ENCODE measurements around the gene ILKAP. TPM values are rescaled to one million over a fixed set of nuclear protein-coding genes. Genes with fewer than 3 reads are reported as not detected.
A peak's percentile ranks its signal among the peaks of the same experiment; 100 is the strongest.

Gene ILKAP
- total RNA-seq, 4 donors from 2014 or later, result 18.5 to 45.5 (median 35.1) TPM

DNA sequence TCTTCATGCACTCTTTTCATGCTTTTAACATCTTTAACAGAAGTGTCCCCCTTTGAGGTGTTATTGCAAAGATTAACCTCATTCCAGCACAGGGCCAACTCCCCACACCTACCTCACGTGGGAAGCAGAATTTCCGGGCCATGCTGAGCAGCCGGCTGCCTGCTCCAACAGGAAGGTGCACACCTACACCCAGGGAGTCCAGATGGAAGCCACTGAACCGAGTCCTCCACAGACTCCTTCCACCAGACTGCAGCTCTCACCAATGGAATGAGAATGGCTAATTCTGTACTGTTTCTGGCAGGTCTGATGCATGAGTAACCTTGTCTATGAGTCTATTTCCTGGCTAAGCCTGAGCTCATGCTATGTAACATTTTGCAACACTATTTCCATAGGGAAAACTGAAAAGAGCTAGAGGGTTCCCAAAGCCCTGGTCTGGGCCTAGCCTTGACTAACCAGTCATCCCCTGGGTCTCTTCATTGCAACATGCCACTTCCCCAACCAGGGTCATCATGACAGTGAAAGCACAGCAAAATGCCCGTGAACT lies 33.7 kb downstream of the ILKAP start:
- Histone ChIP-seq H3K9me3 (no peaks in the 10 kb centered on the region), H3K36me3 (peaks cover 0 to 79% of the 10 kb centered on the region in 2 donors), H3K4me3 (no peak overlapping the region), H3K27me3 (no peaks in the 10 kb centered on the region), H3K27ac (peak overlapping the region in 3 of 4 donors; percentile 75 to 82 (median 77)), H3K4me1 (peaks cover 5 to 40% (median 20%) of the 10 kb centered on the region in 3 donors)
- TF ChIP-seq POLR2AphosphoS5 (IDR thresholded peaks at IDR 0.05), result peak; percentile 68
- TF ChIP-seq, protein P1, sequence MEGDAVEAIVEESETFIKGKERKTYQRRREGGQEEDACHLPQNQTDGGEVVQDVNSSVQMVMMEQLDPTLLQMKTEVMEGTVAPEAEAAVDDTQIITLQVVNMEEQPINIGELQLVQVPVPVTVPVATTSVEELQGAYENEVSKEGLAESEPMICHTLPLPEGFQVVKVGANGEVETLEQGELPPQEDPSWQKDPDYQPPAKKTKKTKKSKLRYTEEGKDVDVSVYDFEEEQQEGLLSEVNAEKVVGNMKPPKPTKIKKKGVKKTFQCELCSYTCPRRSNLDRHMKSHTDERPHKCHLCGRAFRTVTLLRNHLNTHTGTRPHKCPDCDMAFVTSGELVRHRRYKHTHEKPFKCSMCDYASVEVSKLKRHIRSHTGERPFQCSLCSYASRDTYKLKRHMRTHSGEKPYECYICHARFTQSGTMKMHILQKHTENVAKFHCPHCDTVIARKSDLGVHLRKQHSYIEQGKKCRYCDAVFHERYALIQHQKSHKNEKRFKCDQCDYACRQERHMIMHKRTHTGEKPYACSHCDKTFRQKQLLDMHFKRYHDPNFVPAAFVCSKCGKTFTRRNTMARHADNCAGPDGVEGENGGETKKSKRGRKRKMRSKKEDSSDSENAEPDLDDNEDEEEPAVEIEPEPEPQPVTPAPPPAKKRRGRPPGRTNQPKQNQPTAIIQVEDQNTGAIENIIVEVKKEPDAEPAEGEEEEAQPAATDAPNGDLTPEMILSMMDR (IDR thresholded peaks at IDR 0.05), result no peak
- peak; percentile 58 for ATAC-seq
- 0 to 60% methylated on average over 2 of the region's 5 CpGs for WGBS, 2 donors (ENCODE audit: low coverage in 1 of 2)

DNA sequence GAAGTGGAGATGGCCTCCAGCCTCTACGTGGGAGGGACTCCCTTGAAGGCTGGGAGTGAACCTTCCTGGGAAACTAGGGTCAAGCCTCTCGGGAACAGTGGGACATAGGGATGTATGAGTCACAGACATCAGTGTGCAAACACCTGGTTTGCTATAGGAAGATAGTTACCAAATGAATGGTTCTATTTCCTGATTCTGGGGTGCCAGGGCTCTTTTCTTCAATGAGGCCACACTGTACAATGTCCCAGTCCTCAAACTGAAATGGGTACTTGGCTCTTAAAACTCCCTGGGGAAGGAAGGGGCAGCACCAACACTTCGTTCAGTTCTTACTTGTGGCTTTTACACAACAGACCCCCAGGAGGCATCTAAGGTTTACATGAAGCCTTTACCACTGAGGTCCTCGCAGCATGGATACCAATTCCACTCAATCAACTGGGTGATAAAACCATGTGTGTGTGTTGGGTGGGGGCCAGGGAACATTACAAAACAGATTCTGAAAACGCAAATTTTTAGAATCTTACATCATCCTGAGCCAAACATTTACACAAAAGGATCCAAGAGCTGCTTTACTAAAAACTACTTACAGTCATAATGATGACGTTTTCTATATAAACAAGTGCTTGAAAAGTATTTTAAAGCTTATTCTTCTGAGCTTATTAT lies 34.3 kb downstream of the ILKAP start:
- ATAC-seq, result peak; percentile 69
- peak overlapping the region in 3 of 4 donors; percentile 75 to 82 (median 77) for H3K27ac ChIP-seq
- no peak overlapping the region for H3K4me3 ChIP-seq
- WGBS, 2 donors (ENCODE audit: low coverage in 1 of 2), result 16 to 30% methylated on average over 4 to 5 of the region's 6 CpGs
- peaks cover 5 to 41% (median 20%) of the 10 kb centered on the region in 3 donors for H3K4me1 ChIP-seq
- TF ChIP-seq POLR2AphosphoS5 (IDR thresholded peaks at IDR 0.05), result peak; percentile 77
- no peak for TF ChIP-seq POLR2A (IDR thresholded peaks at IDR 0.05)
- H3K36me3 ChIP-seq, result peaks cover 0 to 73% of the 10 kb centered on the region in 2 donors
- peaks cover 3% of the 10 kb centered on the region for H3K27me3 ChIP-seq
- H3K9me3 ChIP-seq, result no peaks in the 10 kb centered on the region

DNA sequence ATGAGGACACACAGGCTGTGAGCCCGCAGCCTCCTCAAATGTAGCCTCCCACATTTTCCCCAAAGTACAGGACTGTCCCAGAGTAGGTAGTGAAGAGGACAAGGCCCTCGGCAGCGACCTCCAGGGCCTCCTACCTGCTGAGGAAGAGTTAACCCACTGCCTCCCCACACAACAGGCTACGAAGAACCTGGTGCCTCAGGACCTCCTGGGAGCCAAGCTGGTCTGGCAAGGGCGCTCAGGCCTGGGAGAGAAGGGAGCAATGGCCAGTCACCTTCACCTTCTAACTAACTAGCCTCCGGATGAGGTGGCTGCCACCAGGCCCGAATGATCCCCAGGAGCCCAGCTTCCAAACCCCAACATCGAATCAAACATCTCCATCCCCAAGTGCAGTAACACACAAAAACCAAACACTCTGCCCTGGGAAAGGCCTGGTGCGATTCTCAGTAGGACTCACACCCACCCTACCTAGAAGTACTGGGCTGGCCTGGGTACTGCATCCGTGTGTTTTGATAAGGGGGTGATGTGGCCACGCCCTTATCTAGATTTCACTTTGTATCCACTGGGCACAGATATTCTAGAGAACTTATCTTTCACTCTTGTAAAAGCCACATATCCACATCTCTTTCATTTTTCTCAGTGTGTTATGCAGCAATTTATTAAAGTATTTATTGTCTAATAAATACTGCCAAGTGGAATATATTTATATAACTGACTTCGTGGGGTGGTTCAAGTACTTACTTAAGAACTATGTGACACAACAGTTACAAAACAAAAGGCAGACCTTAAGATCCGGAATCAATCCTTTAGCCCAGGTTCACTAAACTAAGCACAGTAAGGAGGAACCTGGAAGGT lies 35.1 kb downstream of the ILKAP start:
- 74 to 85% methylated on average over 6 to 7 of the region's 13 CpGs for WGBS, 2 donors (ENCODE audit: low coverage in 1 of 2)
- Histone ChIP-seq H3K4me1 (peaks cover 5 to 49% (median 24%) of the 10 kb centered on the region in 3 donors), H3K27ac (peak overlapping the region in 3 of 4 donors; percentile 75 to 82 (median 77)), H3K27me3 (peaks cover 10% of the 10 kb centered on the region), H3K4me3 (no peak overlapping the region), H3K9me3 (no peaks in the 10 kb centered on the region), H3K36me3 (peaks cover 0 to 66% of the 10 kb centered on the region in 2 donors)
- ATAC-seq, result no peak
- TF ChIP-seq, protein P1 (IDR thresholded peaks at IDR 0.05), result no peak
- TF ChIP-seq POLR2AphosphoS5 (IDR thresholded peaks at IDR 0.05) (no peak), EP300 (IDR thresholded peaks at IDR 0.05) (no peak), POLR2A (IDR thresholded peaks at IDR 0.05) (no peak)

DNA sequence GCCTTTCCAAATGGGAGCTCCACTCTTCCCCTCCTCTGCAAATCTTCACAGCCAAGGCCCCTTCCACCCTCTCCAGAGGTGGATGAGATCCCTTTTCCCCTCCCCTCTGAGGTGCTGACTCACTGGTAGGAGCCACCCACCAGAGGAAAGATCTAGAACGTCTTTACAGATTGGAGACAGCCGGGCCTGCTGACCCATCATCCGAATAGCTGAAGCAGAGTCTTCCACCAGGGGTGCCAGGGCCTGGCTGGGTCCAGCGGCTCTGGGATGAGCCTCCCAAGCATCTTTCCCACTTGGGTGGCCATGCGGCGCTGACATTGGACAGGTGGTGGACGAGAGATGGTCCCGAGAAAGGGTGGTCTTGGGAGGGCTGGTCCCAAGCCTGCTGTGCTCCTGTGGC lies 35.7 kb downstream of the ILKAP start:
- no CpG with 5 or more reads among the region's 8 CpGs for WGBS, 2 donors (ENCODE audit: low coverage in 1 of 2)
- Histone ChIP-seq H3K27ac (peak overlapping the region in 3 of 4 donors; percentile 75 to 82 (median 77)), H3K27me3 (peaks cover 17% of the 10 kb centered on the region), H3K9me3 (no peaks in the 10 kb centered on the region), H3K36me3 (peaks cover 0 to 59% of the 10 kb centered on the region in 2 donors), H3K4me1 (peaks cover 5 to 53% (median 24%) of the 10 kb centered on the region in 3 donors), H3K4me3 (no peak overlapping the region)
- ATAC-seq, result no peak
- TF ChIP-seq EP300 (IDR thresholded peaks at IDR 0.05), result no peak
- TF ChIP-seq POLR2A (IDR thresholded peaks at IDR 0.05), result no peak
- TF ChIP-seq, protein P1 (IDR thresholded peaks at IDR 0.05), result no peak
- no peak for TF ChIP-seq POLR2AphosphoS5 (IDR thresholded peaks at IDR 0.05)

DNA sequence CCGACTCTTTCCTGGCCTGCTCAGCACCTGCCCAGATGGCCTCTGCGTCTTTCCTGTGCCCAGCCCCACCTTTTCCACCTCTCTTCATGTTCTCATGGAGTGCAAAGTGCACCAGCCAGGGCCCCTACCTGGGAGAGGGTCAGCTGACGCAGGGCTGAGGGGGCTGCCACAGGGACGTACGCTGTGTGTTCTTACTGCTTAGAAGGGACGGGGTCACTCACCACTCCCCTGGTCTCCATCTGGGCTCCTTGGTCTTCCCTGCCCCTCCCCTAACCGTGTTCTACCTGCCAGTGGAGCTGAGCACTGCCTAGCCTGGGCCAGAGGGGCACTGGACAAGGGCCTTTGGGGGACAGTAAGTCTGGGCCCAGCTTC lies 36.2 kb downstream of the ILKAP start:
- H3K4me3 ChIP-seq, result no peak overlapping the region
- H3K4me1 ChIP-seq, result peaks cover 5 to 53% (median 24%) of the 10 kb centered on the region in 3 donors
- TF ChIP-seq POLR2A (IDR thresholded peaks at IDR 0.05) (no peak), EP300 (IDR thresholded peaks at IDR 0.05) (no peak), POLR2AphosphoS5 (IDR thresholded peaks at IDR 0.05) (no peak)
- TF ChIP-seq, protein P1 (IDR thresholded peaks at IDR 0.05), result no peak
- peak overlapping the region in 1 of 4 donors; percentile 75 for H3K27ac ChIP-seq
- H3K27me3 ChIP-seq, result peaks cover 21% of the 10 kb centered on the region
- H3K36me3 ChIP-seq, result peaks cover 0 to 55% of the 10 kb centered on the region in 2 donors
- WGBS, 2 donors (ENCODE audit: low coverage in 1 of 2), result no CpG with 5 or more reads among the region's 7 CpGs
- H3K9me3 ChIP-seq, result no peaks in the 10 kb centered on the region
- no peak for ATAC-seq

All from gastroesophageal sphincter (tissue), 4 donors.